Caco-2 (cell line): ENCODE measurements around the gene USP22. TPM values are rescaled to one million over a fixed set of nuclear protein-coding genes. Genes with fewer than 3 reads are reported as not detected.

ENCODE experiments used
- Bru-seq: library from RNA; stranded (reverse); fragments of 400-500 nt; gene quantifications from one replicate; lab custom pipeline; 2021; lab: Mats Ljungman, UMichigan
- BruChase-seq, 2 experiments: library from RNA; stranded (reverse); fragments of 400-500 nt; gene quantifications; one replicate each; lab custom pipeline; 2021; lab: Mats Ljungman, UMichigan
- BruUV-seq: library from RNA; stranded (reverse); fragments of 400-500 nt; replicated peaks from 2 replicates; lab custom pipeline; 2021; lab: Mats Ljungman, UMichigan
- CTCF ChIA-PET: fragments of 300-600 bp; sonication (Branson Sonifier 250); formaldehyde crosslinking; loops from one replicate; lab custom pipeline; 2022; ENCODE audit warnings: antibody characterized with exemption; lab: Charles Lee
- POLR2A ChIA-PET: fragments of 300-600 bp; sonication (Branson Sonifier 250); formaldehyde crosslinking; loops from one replicate; lab custom pipeline; 2022; ENCODE audit warnings: antibody characterized with exemption; lab: Charles Lee
- DNase-seq, 2 experiments: peaks; one replicate each; pipeline versions ENCODE4 v3.0.0 to v3.0.0-alpha.2; 2020 to 2022
- H3K27me3 ChIP-seq: replicated peaks from 2 replicates; pipeline ENCODE4 v1.6.0; 2011; ENCODE audit warnings: low read length; ENCODE audit not compliant: control insufficient read depth, insufficient read depth
- H3K36me3 ChIP-seq: 2 replicates; pipeline ENCODE4 v1.5.1; 2011; ENCODE audit warnings: low read length; ENCODE audit not compliant: control insufficient read depth, insufficient read depth
- H3K4me1 ChIP-seq: fragments of 250-450 bp; sonication (Bioruptor Pico); 2 replicates; pipeline ENCODE4 v1.5.1; 2020; ENCODE audit warnings: mild to moderate bottlenecking
- H3K4me3 ChIP-seq: 2 replicates; pipeline ENCODE4 v1.5.1; 2011; ENCODE audit warnings: low read depth, mild to moderate bottlenecking, control low read depth, low read length
- H3K9me3 ChIP-seq: fragments of 250-450 bp; sonication (Bioruptor Pico); 2 replicates; pipeline ENCODE4 v1.5.1; 2020; ENCODE audit warnings: mild to moderate bottlenecking, moderate library complexity
- H3K27ac Mint-ChIP-seq: one replicate; pipeline ENCODE4 v1.8.0; 2022; ENCODE audit warnings: mixed read lengths; ENCODE audit not compliant: unreplicated experiment
- H3K27me3 Mint-ChIP-seq: one replicate; pipeline ENCODE4 v1.8.0; 2022; ENCODE audit warnings: mixed read lengths; ENCODE audit not compliant: insufficient read depth, unreplicated experiment
- H3K36me3 Mint-ChIP-seq: one replicate; pipeline ENCODE4 v1.8.0; 2022; ENCODE audit warnings: mild to moderate bottlenecking, mixed read lengths; ENCODE audit not compliant: insufficient read depth, unreplicated experiment
- H3K4me1 Mint-ChIP-seq: one replicate; pipeline ENCODE4 v1.8.0; 2022; ENCODE audit warnings: low read depth, mixed read lengths; ENCODE audit not compliant: unreplicated experiment
- H3K4me3 Mint-ChIP-seq: one replicate; pipeline ENCODE4 v1.8.0; 2022; ENCODE audit warnings: mild to moderate bottlenecking, moderate library complexity, mixed read lengths; ENCODE audit not compliant: unreplicated experiment
- H3K9me3 Mint-ChIP-seq: one replicate; pipeline ENCODE4 v1.8.0; 2022; ENCODE audit warnings: mixed read lengths; ENCODE audit not compliant: unreplicated experiment
- CTCF ChIP-seq, 2 experiments: fragments of 200-600 bp in 1 of 2; IDR thresholded peaks; 1 replicate in 1 of 2; 2 replicates in 1 of 2; pipeline versions ENCODE4 v1.5.1 to v1.8.0; 2011 to 2022; ENCODE audit warnings: antibody characterized with exemption in 1 of 2, control low read depth in 1 of 2, inconsistent platforms in 1 of 2, low read depth in 1 of 2, low read length in 1 of 2, mild to moderate bottlenecking in 1 of 2, moderate library complexity in 1 of 2; ENCODE audit not compliant: insufficient read depth in 1 of 2, severe bottlenecking in 1 of 2, unreplicated experiment in 1 of 2
- intact Hi-C: fragments of 100-400 bp; cut with micrococcal nuclease; formaldehyde crosslinking; loops from one replicate; pipeline ENCODE4 v1.10.0; 2022; ENCODE audit not compliant: unreplicated experiment
- long read RNA-seq: library from polyadenylated mRNA; stranded (forward); transcript quantifications from one replicate; pipeline ENCODE4 v2.0.0, GENCODE V29; 2022
- total RNA-seq: library from RNA; stranded (reverse); gene quantifications from 2 replicates; pipeline ENCODE4 v1.2.3, GENCODE V29; 2022

The USP22 gene
- total RNA-seq (255 and 267 TPM in 2 replicates), Bru-seq, nascent RNA (percentile 97 among the genes with signal in this experiment), BruChase-seq, experiment 1, labeled RNA remaining after a 2-hour chase (percentile 97 among the genes with signal in this experiment), BruChase-seq, experiment 2, labeled RNA remaining after a 6-hour chase (percentile 98 among the genes with signal in this experiment)
- long read RNA-seq, full-length matches to known transcripts = 39 of 118 reads
- long read RNA-seq, partial matches to known transcripts = 13 of 118 reads
- long read RNA-seq, other reads (novel, unspliced or antisense) = 66 of 118 reads

GRCh38 chr17:21042458-21043295 is at the start of gene USP22:
USP22 (minus strand) TSS chr17:21043011; CDS start chr17:21042835, 176 bp downstream.
- H3K27me3 Mint-ChIP-seq = no peaks in the 10 kb centered on the region
- peaks cover 9% of the 10 kb centered on the region for H3K4me1 Mint-ChIP-seq
- peak in 1 of 2 experiments; percentile 53 for DNase-seq
- no TSS peak for BruUV-seq
- POLR2A ChIA-PET = interaction anchor here (0.6 to 2.9 kb wide), 15 partner anchors 9 to 508 kb away, joined by 3 to 39 read pairs (median 5); partner anchors contain the start of gene TMEM11
- Histone ChIP-seq H3K27me3 (no peaks in the 10 kb centered on the region), H3K9me3 (no peaks in the 10 kb centered on the region), H3K36me3 (peaks cover 1% of the 10 kb centered on the region), H3K4me3 (peak within 1 kb of the TSS; percentile 87), H3K4me1 (no peaks in the 10 kb centered on the region)
- H3K9me3 Mint-ChIP-seq = no peaks in the 10 kb centered on the region
- intact Hi-C loops = loop anchor here (1.0 kb wide), 2 partner anchors 57 to 84 kb away; partner anchors contain the start of gene DHRS7B
- CTCF ChIA-PET = interaction anchor here (0.6 to 2.4 kb wide), 14 partner anchors 10 to 1706 kb away, joined by 3 to 37 read pairs (median 4); no protein-coding TSS in a partner anchor
- peaks cover 45% of the 10 kb centered on the region for H3K36me3 Mint-ChIP-seq
- TF ChIP-seq CTCF (IDR thresholded peaks at IDR 0.05; ENCODE audit: insufficient read depth in 1 of 2, low read depth in 1 of 2, low read length in 1 of 2, severe bottlenecking in 1 of 2, unreplicated experiment in 1 of 2) = no peak
- H3K27ac Mint-ChIP-seq = peak within 1 kb of the TSS; percentile 71
- H3K4me3 Mint-ChIP-seq = peak within 1 kb of the TSS; percentile 80

GRCh38 chr17:21090902-21091618 is 48.2 kb upstream of the USP22 start:
- H3K27me3 Mint-ChIP-seq = no peaks in the 10 kb centered on the region
- no peaks in the 10 kb centered on the region for H3K36me3 Mint-ChIP-seq
- intact Hi-C loops = no loop called here
- BruUV-seq = no TSS peak
- no peak for TF ChIP-seq CTCF (IDR thresholded peaks at IDR 0.05; ENCODE audit: insufficient read depth in 1 of 2, low read depth in 1 of 2, low read length in 1 of 2, severe bottlenecking in 1 of 2, unreplicated experiment in 1 of 2)
- no peak overlapping the region for H3K4me3 ChIP-seq
- H3K27me3 ChIP-seq = no peaks in the 10 kb centered on the region
- no peak for DNase-seq
- H3K9me3 ChIP-seq = no peaks in the 10 kb centered on the region
- peaks cover 15% of the 10 kb centered on the region for H3K4me1 ChIP-seq
- no peak overlapping the region for H3K27ac Mint-ChIP-seq
- H3K36me3 ChIP-seq = no peaks in the 10 kb centered on the region
- H3K4me1 Mint-ChIP-seq = peaks cover 10% of the 10 kb centered on the region
- ChIA-PET CTCF (no interaction called here), POLR2A (no interaction called here)
- no peak overlapping the region for H3K4me3 Mint-ChIP-seq
- H3K9me3 Mint-ChIP-seq = no peaks in the 10 kb centered on the region
